Inflammatory macrophage treated with lipopolysaccharide for 4 hours (primary cell): Measurements from ENCODE around the gene WDR90.

Experiments used
- DNase-seq: peaks from one replicate; pipeline ENCODE4 v3.0.0-alpha.2; 2020

WDR90 gene

GRCh38 chr16:640614-641013 lies 8.6 kb upstream of the WDR90 start:
- DNase-seq: no peak

GRCh38 chr16:641326-642188 lies 7.6 kb upstream of the WDR90 start, which contains the start of gene MCRIP2:
MCRIP2 (plus strand) TSS chr16:641828; CDS start chr16:641992, 164 bp downstream.
- DNase-seq: peak; percentile 87

- peak; percentile 98 for DNase-seq
Measured at GRCh38 chr16:642189-643049, 6.7 kb upstream of the WDR90 start.

- DNase-seq: no peak
Measured at GRCh38 chr16:643050-643368, 6.2 kb upstream of the WDR90 start.

GRCh38 chr16:644556-644955 lies 4.6 kb upstream of the WDR90 start:
- no peak for DNase-seq

- DNase-seq: no peak
Measured at GRCh38 chr16:645852-646678, 3.1 kb upstream of the WDR90 start.

- no peak for DNase-seq
Measured at GRCh38 chr16:646679-647172, 2.4 kb upstream of the WDR90 start.

GRCh38 chr16:647173-647902 lies 1.8 kb upstream of the WDR90 start:
- no peak for DNase-seq

- DNase-seq: peak; percentile 49
Measured at GRCh38 chr16:648071-648780, 939 bp upstream of the WDR90 start.

- DNase-seq: no peak
Measured at GRCh38 chr16:649631-650030, 466 bp downstream of the WDR90 start.

GRCh38 chr16:651844-652243 lies 2.7 kb downstream of the WDR90 start:
- DNase-seq: no peak

- no peak for DNase-seq
Measured at GRCh38 chr16:652454-653305, 3.5 kb downstream of the WDR90 start.

GRCh38 chr16:654034-654433 lies 4.9 kb downstream of the WDR90 start:
- DNase-seq: no peak

- DNase-seq: no peak
Measured at GRCh38 chr16:657487-657886, 8.3 kb downstream of the WDR90 start.

- DNase-seq: no peak
Measured at GRCh38 chr16:658679-659571, 9.8 kb downstream of the WDR90 start.

GRCh38 chr16:659618-660017 lies 10.5 kb downstream of the WDR90 start:
- no peak for DNase-seq

- DNase-seq: no peak
Measured at GRCh38 chr16:660132-660458, 10.9 kb downstream of the WDR90 start.

GRCh38 chr16:660459-661183 lies 11.5 kb downstream of the WDR90 start:
- DNase-seq: peak; percentile 93
